ENCODE measurements around the gene PTPRU. TPM values are rescaled to one million over a fixed set of nuclear protein-coding genes. Genes with fewer than 3 reads are reported as not detected.
A peak's percentile ranks its signal among the peaks of the same experiment; 100 is the strongest.

Gene PTPRU
- total RNA-seq, 1 experiment from 2014 or later, result 45.5 TPM

- Histone ChIP-seq H4K20me1 (ENCODE audit: control insufficient read depth, insufficient read depth, insufficient read length) (no peaks in the 10 kb centered on the region), H3K4me2 (ENCODE audit: insufficient read depth, insufficient read length, low read length) (no peak overlapping the region), H4K5ac (ENCODE audit: insufficient read length, low read depth, low read length) (no peak overlapping the region), H3K79me2 (ENCODE audit: insufficient read depth, low read length) (no peaks in the 10 kb centered on the region), H2AFZ (ENCODE audit: low read length) (no peak overlapping the region), H4K8ac (replicated peaks; ENCODE audit: insufficient read length, low read depth, low read length) (no peak overlapping the region), H2BK20ac (ENCODE audit: low read depth, low read length, poor library complexity, severe bottlenecking) (no peak overlapping the region), H3K27ac (ENCODE audit: insufficient read length, low read depth, low read length) (no peak overlapping the region), H2BK12ac (ENCODE audit: insufficient read length, low read depth, low read length) (no peak overlapping the region), H3K14ac (ENCODE audit: insufficient read depth, low read length) (no peak overlapping the region), H3K56ac (ENCODE audit: insufficient read length, low read depth, low read length) (no peak overlapping the region), H2BK15ac (ENCODE audit: low read depth, low read length) (no peak overlapping the region), H3K9ac (ENCODE audit: extremely low read depth, insufficient read length, low read length) (no peak overlapping the region), H2AK5ac (ENCODE audit: insufficient read length, low read length) (no peak overlapping the region), H3K4me1 (ENCODE audit: insufficient read depth, low read length) (peaks cover 11% of the 10 kb centered on the region; the same call in 1 of the 2 replicates), H3K9me3 (ENCODE audit: control insufficient read depth, low read depth, low read length) (no peaks in the 10 kb centered on the region), H2BK120ac (ENCODE audit: low read depth, low read length, poor library complexity, severe bottlenecking) (no peak overlapping the region), H3K27me3 (ENCODE audit: insufficient read depth, low read length) (peaks cover 15% of the 10 kb centered on the region; the same call in 1 of the 2 replicates), H3K79me1 (ENCODE audit: insufficient read depth, low read depth, low read length, poor library complexity, severe bottlenecking) (no peaks in the 10 kb centered on the region), H3T11ph (ENCODE audit: low read length) (no peak overlapping the region), H3K23me2 (ENCODE audit: insufficient read length, low read depth, low read length, poor library complexity, severe bottlenecking) (peaks cover 14% of the 10 kb centered on the region), H4K91ac (ENCODE audit: insufficient read length, low read depth, low read length) (no peak overlapping the region), H3K18ac (ENCODE audit: insufficient read length, low read depth, low read length) (no peak overlapping the region), H3K4ac (ENCODE audit: low read depth, low read length) (no peak overlapping the region), H2BK5ac (ENCODE audit: insufficient read length, low read length) (no peak overlapping the region), H3K23ac (ENCODE audit: insufficient read length, low read depth, low read length) (no peak overlapping the region)
- no peak overlapping the region; a peak in 1 of 7 replicates for H3K27ac Mint-ChIP-seq
- H3K36me3 Mint-ChIP-seq (ENCODE audit: insufficient read depth in 1 of 3, low read depth in 3 of 3), result peaks cover 0 to 5% (median 0%) of the 10 kb centered on the region in 3 experiments; a peak in 2 of 7 replicates
- no peak overlapping the region; a peak in 1 of 5 replicates for H3K4me3 Mint-ChIP-seq
- peaks cover 35 to 39% of the 10 kb centered on the region in 2 experiments for H3K4me1 Mint-ChIP-seq
- H3K27me3 Mint-ChIP-seq (ENCODE audit: low read depth), result peaks cover 34% of the 10 kb centered on the region
- peaks cover 3 to 6% of the 10 kb centered on the region in 2 experiments; a peak in 4 of 5 replicates for H3K9me3 Mint-ChIP-seq
- TF ChIP-seq CTCF (conservative IDR thresholded peaks at IDR 0.05), result peak; percentile 63; the same call in 2 of the 3 replicates
- no CpG with 5 or more reads among the region's 4 CpGs for WGBS (ENCODE audit: extremely low coverage, insufficient read length, low lambda C conversion rate)
- peak; percentile 69 for DNase-seq
Measured at GRCh38 chr1:29240400-29240837, 4.1 kb downstream of the PTPRU start.

Data from H9 (cell line).